ENCODE results near the gene CD200R1L.

DNA sequence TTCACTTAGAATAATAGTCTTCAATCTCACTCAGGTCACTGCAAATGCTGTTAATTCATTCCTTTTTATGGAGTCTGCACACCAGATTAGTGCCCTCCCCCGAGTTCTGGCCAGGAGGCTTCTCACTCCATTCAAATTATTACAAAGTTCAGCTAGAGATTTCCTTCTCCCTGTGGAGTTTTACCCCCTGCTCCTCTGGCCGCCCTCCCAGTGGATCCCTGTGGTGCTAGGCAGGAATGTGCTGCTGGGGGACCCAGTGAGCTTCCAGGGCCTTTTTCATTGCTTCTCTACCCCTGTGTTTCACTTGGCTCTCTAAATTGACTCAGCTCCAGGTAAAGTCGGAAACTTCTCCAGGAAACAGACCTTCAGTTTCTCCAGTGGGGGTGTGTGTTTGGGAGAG is 42.7 kb upstream of the CD200R1L start:
- TF ChIP-seq RAD21 (CRISPR knock-in tag; conservative IDR thresholded peaks at IDR 0.05 in 1 of 2, IDR thresholded peaks at IDR 0.05 in 1 of 2) (no peak), TBP (optimal IDR thresholded peaks at IDR 0.05; ENCODE audit: low read depth, low read length) (no peak), PHB (CRISPR knock-in tag; IDR thresholded peaks at IDR 0.05) (no peak), ZBTB7A (IDR thresholded peaks at IDR 0.05; ENCODE audit: borderline replicate concordance, control insufficient read depth, low read depth, low read length) (no peak), ZNF253 (CRISPR knock-in tag; conservative IDR thresholded peaks at IDR 0.05) (no peak), CTBP1 (IDR thresholded peaks at IDR 0.05; ENCODE audit: borderline replicate concordance) (no peak), THRAP3 (IDR thresholded peaks at IDR 0.05; ENCODE audit: borderline replicate concordance) (no peak), POLR2A (conservative IDR thresholded peaks at IDR 0.05) (no peak), POLR2AphosphoS5 (IDR thresholded peaks at IDR 0.05; ENCODE audit: control insufficient read depth, insufficient read depth, low read depth, low read length) (no peak), ZFP30 (CRISPR knock-in tag; IDR thresholded peaks at IDR 0.05; ENCODE audit: borderline replicate concordance) (no peak), HCFC1 (IDR thresholded peaks at IDR 0.05; ENCODE audit: low read depth, low read length) (no peak)
- TF ChIP-seq, protein P1, sequence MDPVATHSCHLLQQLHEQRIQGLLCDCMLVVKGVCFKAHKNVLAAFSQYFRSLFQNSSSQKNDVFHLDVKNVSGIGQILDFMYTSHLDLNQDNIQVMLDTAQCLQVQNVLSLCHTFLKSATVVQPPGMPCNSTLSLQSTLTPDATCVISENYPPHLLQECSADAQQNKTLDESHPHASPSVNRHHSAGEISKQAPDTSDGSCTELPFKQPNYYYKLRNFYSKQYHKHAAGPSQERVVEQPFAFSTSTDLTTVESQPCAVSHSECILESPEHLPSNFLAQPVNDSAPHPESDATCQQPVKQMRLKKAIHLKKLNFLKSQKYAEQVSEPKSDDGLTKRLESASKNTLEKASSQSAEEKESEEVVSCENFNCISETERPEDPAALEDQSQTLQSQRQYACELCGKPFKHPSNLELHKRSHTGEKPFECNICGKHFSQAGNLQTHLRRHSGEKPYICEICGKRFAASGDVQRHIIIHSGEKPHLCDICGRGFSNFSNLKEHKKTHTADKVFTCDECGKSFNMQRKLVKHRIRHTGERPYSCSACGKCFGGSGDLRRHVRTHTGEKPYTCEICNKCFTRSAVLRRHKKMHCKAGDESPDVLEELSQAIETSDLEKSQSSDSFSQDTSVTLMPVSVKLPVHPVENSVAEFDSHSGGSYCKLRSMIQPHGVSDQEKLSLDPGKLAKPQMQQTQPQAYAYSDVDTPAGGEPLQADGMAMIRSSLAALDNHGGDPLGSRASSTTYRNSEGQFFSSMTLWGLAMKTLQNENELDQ (CRISPR knock-in tag; IDR thresholded peaks at IDR 0.05; ENCODE audit: borderline replicate concordance): no peak
- TF ChIP-seq, protein P2, sequence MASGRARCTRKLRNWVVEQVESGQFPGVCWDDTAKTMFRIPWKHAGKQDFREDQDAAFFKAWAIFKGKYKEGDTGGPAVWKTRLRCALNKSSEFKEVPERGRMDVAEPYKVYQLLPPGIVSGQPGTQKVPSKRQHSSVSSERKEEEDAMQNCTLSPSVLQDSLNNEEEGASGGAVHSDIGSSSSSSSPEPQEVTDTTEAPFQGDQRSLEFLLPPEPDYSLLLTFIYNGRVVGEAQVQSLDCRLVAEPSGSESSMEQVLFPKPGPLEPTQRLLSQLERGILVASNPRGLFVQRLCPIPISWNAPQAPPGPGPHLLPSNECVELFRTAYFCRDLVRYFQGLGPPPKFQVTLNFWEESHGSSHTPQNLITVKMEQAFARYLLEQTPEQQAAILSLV (tag; IDR thresholded peaks at IDR 0.05): no peak
